Activated CD4-positive, alpha-beta T cell treated with anti-CD3 and anti-CD28 coated beads, Interleukin-2, Interleukin-4, amounts not matched to agents 100 ng/mL and 50 ng/mL, durations not matched to agents 16 hours and 8 hours (primary cell): ENCODE data around the gene FAM174B.

ENCODE experiments used
- DNase-seq: peaks from one replicate; pipeline ENCODE4 v3.0.0-alpha.2; 2020; ENCODE audit warnings: low spot score

Gene FAM174B

DNA sequence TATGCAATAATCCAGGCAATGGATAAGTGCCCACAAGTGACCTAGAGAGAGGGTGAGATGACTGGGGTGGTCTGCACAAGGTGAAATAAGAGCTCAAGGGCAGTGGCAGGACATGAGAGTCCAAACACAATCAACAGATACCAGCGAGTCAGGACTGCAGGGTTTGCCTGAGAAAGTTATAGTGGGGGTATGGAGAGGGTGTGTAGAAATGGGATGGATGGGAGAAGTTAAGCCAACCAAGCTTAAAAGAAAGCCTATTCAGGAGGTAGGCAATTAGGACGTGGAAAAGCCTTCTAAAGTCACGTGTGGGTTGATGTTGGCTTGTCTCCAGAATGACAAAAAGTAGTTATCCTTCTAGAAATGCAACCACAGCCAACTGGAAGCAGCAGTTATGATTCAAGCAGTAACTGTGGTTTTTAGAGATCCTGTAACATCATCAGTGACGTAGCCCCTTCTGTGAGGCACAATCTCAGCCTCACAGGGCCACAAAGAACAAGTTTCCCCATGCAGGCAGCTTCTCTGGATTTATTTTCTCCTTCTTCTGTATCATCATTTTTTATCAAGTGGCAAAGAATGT lies 56.1 kb downstream of the FAM174B start:
- DNase-seq = peak; percentile 19

DNA sequence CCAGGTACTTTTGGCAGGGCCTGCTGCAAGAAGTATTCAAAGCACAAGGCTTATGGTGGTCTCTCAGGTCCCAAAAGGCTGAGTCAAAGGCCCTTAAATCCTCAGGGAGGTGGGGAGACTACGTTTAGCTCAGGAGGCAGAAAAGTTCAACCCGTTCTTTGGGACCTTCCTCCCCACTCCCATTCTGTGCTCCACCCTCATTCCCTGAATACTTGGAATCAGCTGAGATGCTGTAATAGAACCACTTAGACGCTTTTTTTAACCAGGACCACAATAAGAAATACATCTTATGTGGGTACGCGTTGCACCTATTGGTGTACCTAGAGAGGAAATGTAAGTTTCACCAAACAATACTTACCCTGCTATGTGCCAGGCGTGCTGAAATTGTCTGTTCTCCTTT lies 58.0 kb downstream of the FAM174B start:
- DNase-seq = no peak

DNA sequence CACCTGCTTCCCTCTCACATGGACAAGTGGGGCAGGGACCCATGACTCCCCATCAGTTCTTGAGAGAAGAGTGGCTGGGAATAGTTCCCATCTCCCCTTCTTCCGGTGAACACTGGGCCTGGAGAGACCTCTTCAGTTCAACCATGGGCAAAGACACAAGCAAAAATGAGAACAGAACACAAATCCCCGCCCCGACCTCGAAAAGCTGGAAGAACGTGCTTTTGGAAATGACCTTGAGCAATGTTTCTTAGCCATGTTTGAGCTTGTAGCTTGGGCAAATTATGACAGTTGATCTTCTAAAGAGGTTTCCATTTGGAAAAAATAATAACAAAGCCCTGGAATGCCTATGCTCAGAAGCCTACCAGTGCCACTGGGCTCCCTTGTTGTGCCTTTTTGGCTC lies 59.0 kb downstream of the FAM174B start:
- DNase-seq = no peak

DNA sequence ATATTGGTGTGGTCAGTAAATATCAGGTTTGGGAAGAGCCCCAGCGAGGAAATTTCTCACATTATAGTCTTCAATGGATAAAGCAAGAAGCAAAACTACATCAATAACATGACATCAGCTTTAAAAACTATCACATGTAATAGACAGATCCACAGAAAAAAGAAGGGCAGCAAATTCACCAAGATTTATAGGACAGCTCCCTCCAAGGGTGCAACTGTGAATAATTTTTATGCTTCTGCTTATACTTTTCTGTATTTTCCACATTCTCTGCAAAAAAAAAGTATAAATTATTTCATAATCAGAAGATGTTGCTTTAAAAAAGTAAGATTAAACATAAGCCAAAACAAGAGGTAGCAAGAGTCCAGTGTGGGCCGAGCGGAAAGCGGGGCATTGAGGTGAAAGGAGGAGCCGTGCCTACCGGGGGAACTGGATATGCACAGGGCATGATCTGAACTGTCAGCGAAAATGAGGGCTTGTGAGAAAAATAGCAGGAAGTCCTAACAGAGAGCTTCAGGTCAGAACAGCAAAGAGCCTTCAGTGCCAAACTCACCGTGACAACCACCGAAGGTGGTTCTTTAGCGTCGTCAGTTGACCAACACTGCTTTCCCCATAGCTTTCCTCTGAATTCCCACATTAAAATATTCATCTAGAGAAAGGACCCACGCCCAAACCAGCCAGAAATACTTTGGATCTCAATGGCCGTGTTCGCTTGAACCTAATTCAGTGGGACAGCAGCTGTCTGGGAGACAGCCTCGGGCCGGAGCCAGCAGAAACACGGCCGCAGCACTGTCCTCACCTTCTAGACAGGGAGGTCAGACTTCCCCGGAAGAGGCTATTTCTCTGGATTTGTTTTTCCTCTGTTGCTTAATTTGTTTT lies 59.8 kb downstream of the FAM174B start:
- no peak for DNase-seq

DNA sequence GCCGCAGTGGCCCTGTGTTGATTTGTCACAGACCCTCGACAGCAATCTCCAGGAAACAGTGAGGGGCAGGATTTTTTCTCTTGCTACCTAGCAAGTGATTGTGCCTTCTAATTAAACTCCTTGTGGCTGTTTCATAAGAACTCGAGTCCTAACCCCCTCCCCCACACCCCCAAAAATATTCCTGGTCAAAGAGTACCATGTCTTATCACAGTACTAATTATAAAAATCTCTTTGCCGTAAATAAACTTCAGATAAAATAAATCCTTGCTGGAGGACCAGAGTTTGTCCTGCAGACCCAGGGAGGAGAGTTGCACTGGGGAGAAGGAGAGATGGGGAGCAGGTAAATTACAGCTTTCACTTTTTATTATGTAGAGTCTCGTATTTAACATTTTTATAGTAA lies 64.3 kb downstream of the FAM174B start:
- DNase-seq = no peak

DNA sequence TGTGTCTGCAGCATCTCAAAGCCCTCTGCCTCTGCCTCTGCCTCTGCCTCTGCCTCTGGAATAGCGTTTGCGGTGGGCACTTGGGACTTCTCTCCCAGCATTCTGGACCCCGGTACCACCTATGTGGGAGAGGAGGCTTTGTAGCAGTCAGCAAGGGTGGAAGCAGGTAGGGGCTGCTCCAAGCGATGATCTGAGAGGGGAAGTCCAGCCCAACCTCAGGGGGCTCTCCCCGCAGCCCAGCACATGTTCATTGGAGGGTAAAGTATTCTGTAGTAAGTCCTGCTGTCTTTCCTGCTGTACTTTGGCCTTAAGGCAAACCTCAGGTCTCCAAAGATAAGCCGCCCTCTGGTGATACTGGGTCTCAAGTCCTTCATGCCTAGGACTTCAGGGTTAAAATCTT lies 68.6 kb downstream of the FAM174B start:
- no peak for DNase-seq

DNA sequence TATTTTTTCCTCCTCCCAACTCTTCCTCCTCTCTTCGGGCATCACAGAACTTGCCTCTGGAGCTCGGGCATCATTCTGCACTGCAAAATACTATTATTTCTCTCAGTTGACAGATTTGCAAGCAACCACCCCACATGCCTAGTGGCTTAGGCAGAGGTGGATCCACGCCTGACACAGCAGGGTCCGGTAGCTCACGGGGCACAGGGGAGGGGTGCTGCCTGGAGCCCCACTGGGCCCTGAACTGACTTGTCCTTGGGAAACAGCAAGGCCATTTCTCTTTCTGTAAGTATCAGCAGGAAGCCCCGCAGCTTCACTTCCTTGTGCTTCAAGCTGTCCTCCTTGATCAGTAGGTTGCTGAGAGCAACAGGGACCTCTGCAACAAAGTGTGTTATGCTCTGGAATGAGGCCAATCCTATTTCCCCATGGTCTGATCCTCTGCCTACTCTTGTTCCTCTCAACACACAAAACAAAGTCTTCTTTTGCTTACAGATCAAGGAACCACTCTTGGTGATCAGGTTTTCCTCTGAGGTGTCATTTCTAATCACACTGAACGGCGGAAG lies 69.1 kb downstream of the FAM174B start:
- DNase-seq = no peak

DNA sequence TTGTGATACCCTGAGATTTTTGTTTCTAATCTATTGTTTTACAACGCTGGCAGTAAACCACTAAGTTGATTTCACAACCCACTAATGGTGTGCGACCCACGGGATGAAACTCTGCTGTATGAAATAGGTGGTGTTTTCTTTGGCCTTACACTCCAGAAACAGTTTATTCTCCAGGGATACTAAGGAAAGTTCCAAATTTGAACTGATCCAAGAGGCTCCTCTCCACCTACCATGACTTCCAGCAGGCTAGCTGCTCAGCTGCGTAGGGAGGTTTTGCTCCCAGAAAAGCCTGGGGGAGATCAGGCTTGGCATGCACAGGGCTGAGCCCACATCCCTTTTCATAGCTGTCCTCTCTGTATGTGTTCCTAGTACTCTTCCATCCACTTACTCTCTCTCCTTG lies 71.5 kb downstream of the FAM174B start:
- DNase-seq = no peak

DNA sequence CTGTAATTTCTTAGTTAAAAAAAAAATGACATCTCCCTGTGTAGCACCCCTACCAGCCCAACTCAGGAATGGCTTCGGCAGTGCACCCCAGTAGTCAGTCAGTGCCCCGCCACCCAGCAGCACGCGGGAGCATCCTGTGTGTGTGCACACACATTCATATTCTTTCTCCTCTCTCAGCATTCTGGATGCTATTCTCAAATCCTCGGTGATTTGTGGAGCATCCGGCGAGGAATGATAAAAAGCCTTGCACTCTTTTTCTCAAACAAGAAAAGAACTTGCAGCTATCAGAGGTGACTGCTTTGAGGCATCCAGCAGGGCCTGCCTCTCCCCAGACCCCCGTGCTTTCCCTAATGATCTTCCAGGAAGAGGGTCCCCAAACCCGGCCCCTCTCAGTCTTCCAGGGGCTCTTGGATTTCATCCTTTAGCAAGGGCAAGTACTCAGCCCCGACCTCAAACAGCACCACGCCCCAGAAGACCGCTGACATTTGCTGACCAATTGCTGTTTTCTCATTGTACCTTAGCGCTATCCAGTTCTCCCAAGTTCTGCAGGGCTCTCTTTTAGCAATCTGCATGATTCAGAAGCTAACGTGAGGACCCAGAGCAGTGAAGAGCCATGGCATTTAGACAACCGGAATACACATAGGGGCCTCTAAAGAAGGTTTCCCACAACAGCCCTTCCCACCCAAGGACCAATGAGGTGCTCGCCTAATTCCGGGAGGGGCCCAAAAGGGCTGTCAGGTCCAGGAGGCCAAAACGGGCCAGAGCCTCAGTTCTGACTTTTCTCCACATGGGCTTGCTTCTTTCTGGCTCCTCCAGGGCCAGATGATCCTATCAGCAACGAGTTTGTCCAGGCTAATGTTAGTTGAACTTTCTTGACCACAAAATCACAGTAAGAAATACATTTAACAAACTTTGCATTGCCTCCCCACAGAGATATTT lies 72.2 kb downstream of the FAM174B start:
- DNase-seq = no peak

DNA sequence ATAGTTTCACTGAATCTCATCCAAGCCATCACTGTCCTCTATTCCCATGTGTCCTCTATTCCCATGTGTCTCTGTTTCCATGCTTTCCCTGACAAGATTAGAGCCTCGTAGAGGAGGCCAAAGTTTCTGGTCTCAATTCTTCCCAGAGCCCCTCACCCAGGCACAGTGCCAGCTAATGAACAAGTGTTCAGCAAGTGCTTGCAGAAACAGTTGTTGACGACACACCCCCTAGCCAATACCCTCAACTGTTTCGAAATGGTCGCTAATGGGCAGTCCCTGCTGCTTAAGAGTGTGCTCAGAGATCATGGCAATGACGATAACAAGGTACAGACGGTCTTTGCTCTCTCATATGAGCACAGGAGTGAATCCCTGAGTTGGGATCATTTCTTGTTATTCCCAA lies 73.4 kb downstream of the FAM174B start:
- DNase-seq = no peak

DNA sequence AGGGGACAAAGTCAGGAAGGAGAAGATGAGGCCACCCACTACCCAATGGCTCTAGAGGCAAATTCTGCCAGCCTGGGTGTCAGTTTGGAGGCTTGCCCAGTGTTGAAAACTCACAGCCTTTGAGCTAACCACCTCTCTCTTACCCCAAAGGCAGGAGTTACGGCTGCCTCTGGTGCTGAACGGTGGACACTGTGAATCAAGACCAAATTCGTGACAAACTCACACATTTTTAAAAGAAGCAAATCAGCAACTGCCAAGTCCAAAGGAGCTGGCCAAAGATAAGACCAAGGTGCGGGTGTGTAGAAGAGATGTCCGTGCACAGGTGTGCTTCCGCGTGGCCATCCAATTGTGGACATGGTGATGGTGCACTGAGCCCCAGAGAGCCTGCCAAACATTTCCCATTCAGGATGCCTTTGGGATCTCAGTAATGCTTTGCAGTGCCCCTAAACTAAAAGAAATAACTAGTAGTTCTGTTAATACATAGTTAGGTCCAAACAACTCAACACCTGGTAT lies 74.6 kb downstream of the FAM174B start:
- DNase-seq = no peak

DNA sequence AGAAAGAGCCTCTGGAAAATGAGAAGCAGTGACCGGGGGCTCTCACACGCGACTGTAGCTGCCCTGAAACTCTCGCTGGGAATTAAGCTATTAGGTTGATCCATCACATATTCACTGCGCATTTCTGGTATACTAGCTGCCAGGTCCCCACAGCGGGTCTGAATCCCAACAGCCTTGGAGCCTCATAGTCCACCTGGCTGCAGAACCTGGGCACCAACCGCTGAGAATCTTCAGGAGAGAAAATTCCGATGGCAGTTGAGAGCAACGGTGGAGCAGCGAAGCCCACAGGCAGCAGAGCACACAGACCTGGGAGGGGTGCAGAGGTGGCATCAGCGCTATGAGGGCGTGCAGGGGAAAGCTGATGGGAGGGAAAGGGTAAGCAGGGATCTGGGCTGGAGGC lies 75.1 kb downstream of the FAM174B start:
- no peak for DNase-seq

DNA sequence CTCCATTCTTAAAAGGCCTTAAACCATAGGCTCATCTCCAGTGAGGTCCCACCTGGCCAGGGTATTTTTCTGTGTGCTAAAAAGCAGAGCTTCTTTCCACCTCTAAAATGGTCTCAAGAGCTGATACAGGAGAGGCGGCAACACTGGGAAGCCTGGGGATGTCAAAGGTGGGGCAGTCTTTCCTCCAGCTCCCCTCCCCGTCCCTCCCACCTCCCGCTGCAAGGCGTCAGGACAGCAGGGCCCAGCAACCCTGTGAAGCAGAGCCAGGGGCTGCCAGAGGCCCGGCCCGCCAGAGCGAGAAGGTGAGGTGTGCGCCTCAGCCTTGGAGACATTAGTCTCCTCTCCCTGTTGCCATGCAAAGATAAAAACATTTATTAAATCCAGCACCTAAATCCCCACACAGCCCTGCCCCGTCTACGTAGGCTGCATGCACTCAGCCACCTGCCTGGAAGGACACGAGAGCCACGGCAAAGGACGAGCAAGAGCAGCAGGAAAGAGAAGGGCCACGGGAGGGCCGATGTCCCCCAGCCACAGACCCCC lies 75.6 kb downstream of the FAM174B start:
- DNase-seq = no peak

DNA sequence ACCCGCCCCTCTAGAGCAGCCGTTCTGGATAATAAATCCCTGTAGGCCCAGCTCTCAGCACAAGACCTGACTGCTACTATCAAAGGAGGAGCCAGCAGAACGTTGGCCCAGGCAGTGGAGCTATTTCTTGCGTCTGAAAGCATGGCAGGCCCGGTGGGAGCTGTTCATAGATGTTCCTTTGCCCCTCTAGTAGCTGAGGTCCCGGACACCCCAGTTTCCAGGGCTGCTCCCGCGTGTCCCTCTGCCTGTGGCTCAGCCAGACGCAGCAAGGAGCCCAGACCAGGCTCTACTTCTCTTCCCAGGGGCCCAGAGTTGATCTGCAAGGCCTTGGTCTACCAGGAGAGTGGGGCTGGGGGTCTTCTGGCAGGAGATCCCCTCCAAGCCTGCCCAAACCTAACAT lies 76.1 kb downstream of the FAM174B start:
- no peak for DNase-seq

DNA sequence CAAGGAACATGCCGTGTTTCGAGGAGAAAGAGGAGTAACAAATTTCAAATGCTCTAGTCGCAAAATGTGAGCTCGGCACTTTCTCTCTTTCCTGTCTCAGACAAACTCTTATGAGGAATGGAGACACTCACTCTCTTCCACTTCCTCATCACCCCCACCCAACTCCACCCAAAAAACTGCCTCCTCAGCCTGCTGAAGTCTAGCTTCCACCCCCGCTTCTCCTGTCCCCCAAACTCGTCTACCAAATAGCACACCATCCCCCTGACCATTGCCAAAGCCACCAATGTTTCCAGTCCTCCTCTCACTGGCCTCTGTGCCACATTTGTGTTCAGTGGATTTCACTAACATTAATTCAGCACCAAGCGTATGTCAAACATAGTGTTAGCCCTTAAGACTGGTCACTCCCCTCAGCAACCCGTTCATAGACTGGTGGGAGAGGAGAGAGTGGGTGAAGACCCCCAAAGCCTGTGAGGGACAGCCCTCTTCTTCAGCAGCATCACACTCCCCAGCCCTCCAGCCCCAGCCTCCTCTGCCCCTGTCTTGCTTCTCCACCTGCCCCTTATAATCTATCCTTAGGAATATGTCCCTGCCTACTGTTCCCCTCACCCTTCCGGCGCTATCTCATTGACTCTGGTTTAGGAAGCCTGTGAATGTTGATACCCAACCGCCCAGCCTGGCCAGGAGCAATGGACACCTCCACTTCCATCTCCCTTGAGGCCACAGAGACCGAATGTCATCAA lies 77.3 kb downstream of the FAM174B start:
- no peak for DNase-seq

DNA sequence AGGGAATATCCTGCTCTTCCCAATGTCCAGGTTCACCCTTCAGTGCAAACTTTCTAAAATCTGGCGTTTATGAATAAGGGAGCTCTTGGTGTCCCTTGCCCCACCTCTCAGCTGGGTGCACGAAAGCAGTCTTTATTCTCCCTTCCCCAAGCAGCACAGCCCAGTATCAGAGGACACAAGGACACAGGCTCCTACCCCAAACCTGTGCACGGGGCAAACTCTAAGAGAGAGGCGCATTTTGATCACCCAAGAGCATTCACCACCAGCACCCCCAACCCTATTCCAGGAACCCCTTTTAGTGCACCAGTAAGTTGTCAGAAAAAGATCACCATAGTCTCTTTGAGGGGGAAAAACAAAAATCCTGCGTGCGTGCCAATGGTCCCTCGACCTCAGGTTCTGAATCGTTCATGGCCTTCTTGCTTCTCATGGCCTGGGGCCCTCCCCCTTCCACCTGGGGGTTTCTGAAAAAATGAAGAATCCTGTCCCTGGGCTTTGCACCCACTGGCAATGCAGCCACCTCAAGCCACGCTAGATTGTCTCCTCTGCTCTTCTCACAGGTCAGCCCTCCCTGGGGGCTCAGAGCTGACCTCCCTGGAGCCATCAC lies 78.9 kb downstream of the FAM174B start:
- DNase-seq = no peak

DNA sequence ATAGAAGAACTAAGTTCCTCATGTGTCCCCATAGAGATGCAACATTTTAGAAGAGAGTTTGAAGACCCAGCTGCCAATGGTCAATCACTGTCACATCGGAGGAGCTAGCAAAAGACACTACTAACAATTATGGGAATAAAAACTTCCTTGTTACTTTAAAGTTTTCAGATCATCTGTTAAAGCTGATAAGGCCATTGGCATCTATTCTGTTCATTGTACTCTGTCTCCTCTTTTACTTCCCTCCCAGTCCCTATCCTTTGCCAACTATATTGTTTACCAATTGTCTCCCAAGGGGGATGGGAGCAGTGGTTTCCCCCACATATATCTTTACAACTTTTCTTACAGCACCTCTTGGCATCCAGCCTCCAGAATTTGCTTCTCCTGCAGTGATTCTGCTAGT lies 81.0 kb downstream of the FAM174B start:
- no peak for DNase-seq

DNA sequence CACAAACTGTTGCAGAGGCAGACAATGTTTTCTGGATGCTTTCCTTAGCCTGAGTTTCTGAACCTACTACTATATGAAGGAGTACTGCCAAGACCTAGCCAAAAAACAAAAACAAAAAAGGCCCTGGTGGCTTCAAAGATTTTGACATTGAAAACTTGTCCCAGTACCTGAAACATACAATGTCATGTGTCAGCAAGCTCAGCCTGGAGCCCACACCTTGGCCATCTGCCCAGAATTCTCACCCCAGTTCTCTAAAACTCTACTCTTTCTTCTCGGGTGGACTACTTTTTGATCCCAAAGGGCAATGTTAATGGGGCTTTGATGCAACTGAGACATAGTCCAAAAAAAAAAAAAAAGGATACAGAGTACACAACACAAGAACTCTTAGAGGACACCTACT lies 81.4 kb downstream of the FAM174B start:
- DNase-seq = no peak

DNA sequence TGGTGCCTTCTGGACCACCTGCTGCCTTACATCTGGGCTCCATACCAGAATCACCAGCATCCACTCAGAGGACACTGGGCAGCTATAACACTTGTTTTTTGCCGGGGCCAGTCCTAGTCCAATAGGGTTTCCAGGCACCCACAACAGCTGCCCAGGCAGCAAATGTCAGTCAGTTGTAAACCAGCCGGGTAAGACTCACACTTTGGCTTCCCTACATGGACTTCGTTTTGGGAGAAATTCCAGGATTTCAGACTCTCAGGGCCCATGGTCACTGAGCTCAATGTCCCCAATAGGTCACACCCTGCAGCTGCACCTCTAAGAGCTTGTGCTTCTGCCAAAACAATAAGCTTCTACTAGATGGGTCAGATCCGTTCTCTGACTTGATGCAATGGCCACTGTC lies 83.8 kb downstream of the FAM174B start:
- no peak for DNase-seq

DNA sequence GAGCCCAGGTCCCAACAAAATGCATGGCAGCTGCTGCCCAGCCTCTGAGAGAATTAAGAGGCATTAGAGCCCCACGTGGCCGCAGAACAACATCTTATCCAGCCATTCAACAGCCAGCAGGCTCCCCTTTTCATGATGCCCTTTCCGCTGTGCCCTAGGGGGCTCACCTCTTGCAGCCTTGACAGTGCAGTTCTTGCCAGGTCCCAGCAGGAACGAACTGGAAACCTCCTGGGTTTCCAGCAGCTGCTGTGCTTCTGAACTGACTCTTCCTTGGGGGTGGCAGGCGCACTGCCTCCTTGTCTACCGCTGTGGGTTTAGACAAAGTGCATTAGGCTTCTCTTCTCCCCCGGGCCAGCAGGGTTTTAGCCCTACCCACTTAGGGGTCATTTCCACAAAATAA lies 85.2 kb downstream of the FAM174B start:
- no peak for DNase-seq

DNA sequence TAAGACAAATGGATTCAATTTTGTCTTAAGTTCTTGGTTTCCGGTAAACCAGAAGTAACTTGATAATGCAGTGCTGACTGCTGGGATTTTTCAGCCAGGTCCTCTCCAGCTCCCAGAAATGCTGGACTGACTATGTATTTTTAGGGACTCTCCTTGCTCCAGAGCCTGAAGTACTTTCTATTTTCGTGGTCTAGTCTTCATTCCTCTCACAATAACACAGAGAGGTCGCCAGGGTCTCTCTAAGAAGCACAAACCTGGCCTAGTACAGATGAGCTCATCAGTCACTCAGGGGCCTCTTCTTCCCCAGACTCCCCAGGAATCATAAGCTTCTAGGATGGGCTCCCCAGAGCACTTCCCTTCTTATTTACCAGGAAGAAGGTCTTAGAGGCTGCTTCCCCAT lies 85.8 kb downstream of the FAM174B start:
- DNase-seq = no peak
